Kidney (tissue), 14 donors: ENCODE data around the gene PUM1. TPM values are rescaled to one million over a fixed set of nuclear protein-coding genes. Genes with fewer than 3 reads are reported as not detected.
"Not testable (repeated sequence)": the region's sequence is repeated elsewhere in the genome, so short reads cannot be mapped to it uniquely, and the experiment has no call there.

ENCODE experiments used
- DNase-seq, 5 donors: peaks; one replicate each; pipeline ENCODE4 v3.0.0-alpha.2; 2013 to 2020
- FAIRE-seq: peaks from 2 replicates; lab custom pipeline; 2012; peaks lifted over from hg19 to GRCh38; lab: Jason Lieb, UNC
- H3K27ac ChIP-seq, 2 donors: one replicate each; pipeline ENCODE4 v1.7.0; 2013; ENCODE audit warnings: low read depth in 2 of 2, low read length in 2 of 2, inconsistent platforms in 1 of 2
- H3K27me3 ChIP-seq: one replicate; pipeline ENCODE4 v1.7.1; 2013; ENCODE audit warnings: low read length, inconsistent platforms; ENCODE audit not compliant: control insufficient read depth, insufficient read depth
- H3K36me3 ChIP-seq, 3 donors: one replicate each; pipeline versions ENCODE4 v1.7.0 to v1.7.1; 2013; ENCODE audit warnings: low read length in 3 of 3, control low read depth in 1 of 3, inconsistent platforms in 1 of 3; ENCODE audit not compliant: insufficient read depth in 3 of 3, control insufficient read depth in 2 of 3
- H3K4me1 ChIP-seq, 3 donors: one replicate each; pipeline versions ENCODE4 v1.7.0 to v1.7.1; 2013; ENCODE audit warnings: low read length in 3 of 3, inconsistent platforms in 1 of 3, low read depth in 1 of 3; ENCODE audit not compliant: control insufficient read depth in 2 of 3, insufficient read depth in 2 of 3
- H3K4me3 ChIP-seq, 3 donors: one replicate each; pipeline versions ENCODE4 v1.7.0 to v1.8.1; 2013; ENCODE audit warnings: low read length in 3 of 3, control low read depth in 1 of 3, inconsistent platforms in 1 of 3
- H3K9ac ChIP-seq, 3 donors: one replicate each; pipeline versions ENCODE4 v1.7.0 to v1.7.1; 2013; ENCODE audit warnings: low read length in 3 of 3, control low read depth in 1 of 3, inconsistent platforms in 1 of 3
- H3K9me3 ChIP-seq, 3 donors: one replicate each; pipeline versions ENCODE4 v1.7.0 to v1.7.1; 2013; ENCODE audit warnings: low read length in 3 of 3, control low read depth in 1 of 3, inconsistent platforms in 1 of 3; ENCODE audit not compliant: control insufficient read depth in 2 of 3, insufficient read depth in 1 of 3
- intact Hi-C: fragments of 100-400 bp; cut with DNase I; formaldehyde crosslinking; loops from one replicate; pipeline ENCODE4 v1.11.1; 2022
- polyA plus RNA-seq: library from polyadenylated mRNA; stranded (reverse); fragments of 350-450 nt; fragmentation: Illumina TruSeq; extraction: RNeasy Lipid Tissue Mini Kit (QIAGEN cat#74804); gene quantifications from one replicate; pipeline ENCODE4 v1.2.3, GENCODE V29; 2014; ENCODE audit warnings: low read depth, low replicate concordance; ENCODE audit not compliant: insufficient read depth
- total RNA-seq: library from RNA; stranded (reverse); fragmentation: NEBNext Ultra II Directional; extraction: Animal tissue kit (Norgen Biotek cat#: 25700); gene quantifications from one replicate; pipeline ENCODE4 v1.2.1, GENCODE V29; 2021
- TF ChIP-seq, protein P1 (sequence below): IDR thresholded peaks from 3 replicates; pipeline ENCODE4 v1.5.1; 2012; ENCODE audit warnings: mild to moderate bottlenecking, moderate library complexity, borderline replicate concordance; ENCODE audit not compliant: insufficient read depth; ENCODE audit errors: extremely low read depth
- donor health status: control.
- donor health status: control.
- donor health status: control.
- donor health status: control.
- donor health status: control.
- donor health status: DM: yes; HTN: yes; CAD: no.
- donor health status: Normal renal cell carcinoma (clear cell type).

PUM1 gene
- total and polyA plus RNA-seq, 2 donors from 2014 or later, result 19.1 to 150 TPM

DNA sequence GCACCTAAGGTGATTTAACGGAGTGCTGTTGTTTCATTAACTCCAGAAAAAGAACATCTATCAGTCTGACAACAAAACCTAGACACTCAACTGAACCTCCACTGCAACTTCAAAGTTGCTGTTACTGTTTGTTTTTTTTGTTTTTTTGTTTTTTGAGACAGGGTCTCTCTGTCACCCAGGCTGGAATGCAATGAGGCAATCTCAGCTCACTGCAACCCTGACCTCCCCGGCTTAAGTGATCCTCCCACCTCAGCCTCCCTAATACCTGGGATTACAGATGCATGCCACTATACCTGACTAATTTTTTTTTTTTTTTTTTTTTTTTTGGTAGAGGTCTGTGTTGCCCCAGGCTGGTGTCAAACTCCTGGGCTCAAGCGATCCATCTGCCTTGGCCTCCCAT, 90.3 kb downstream of the PUM1 start:
- no peak overlapping the region for H3K27ac ChIP-seq
- no peak for DNase-seq

DNA sequence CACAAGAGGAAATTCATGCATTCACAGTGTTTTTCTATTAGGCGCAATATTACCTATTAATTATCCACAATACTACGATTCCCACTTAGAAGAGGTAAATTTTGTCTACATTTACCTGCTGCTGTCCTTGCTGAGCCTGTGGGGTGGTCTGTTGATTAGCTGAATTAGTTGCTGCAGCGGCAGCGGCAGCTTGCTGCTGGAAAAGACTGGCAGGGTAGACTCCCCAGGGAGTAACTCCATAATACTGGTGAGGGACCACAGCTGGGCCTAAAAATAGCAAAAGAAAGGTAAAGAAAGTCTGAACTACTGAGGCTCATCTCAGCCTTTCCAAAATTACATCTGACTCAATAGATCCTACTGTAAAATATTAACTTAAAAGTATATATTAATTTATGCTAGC, 91.0 kb downstream of the PUM1 start:
- peaks cover 0 to 21% (median 11%) of the 10 kb centered on the region in 3 donors for H3K4me1 ChIP-seq
- peaks cover 0 to 7% (median 4%) of the 10 kb centered on the region in 3 donors for H3K36me3 ChIP-seq
- TF ChIP-seq, protein P1, sequence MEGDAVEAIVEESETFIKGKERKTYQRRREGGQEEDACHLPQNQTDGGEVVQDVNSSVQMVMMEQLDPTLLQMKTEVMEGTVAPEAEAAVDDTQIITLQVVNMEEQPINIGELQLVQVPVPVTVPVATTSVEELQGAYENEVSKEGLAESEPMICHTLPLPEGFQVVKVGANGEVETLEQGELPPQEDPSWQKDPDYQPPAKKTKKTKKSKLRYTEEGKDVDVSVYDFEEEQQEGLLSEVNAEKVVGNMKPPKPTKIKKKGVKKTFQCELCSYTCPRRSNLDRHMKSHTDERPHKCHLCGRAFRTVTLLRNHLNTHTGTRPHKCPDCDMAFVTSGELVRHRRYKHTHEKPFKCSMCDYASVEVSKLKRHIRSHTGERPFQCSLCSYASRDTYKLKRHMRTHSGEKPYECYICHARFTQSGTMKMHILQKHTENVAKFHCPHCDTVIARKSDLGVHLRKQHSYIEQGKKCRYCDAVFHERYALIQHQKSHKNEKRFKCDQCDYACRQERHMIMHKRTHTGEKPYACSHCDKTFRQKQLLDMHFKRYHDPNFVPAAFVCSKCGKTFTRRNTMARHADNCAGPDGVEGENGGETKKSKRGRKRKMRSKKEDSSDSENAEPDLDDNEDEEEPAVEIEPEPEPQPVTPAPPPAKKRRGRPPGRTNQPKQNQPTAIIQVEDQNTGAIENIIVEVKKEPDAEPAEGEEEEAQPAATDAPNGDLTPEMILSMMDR, result no peak
- DNase-seq (peak in 1 of 5 donors; percentile 21), FAIRE-seq (no peak)
- intact Hi-C loops, result no loop called here
- no peak overlapping the region for H3K9ac ChIP-seq
- no peaks in the 10 kb centered on the region for H3K27me3 ChIP-seq
- H3K4me3 ChIP-seq, result no peak overlapping the region
- H3K27ac ChIP-seq, result no peak overlapping the region
- no peaks in the 10 kb centered on the region for H3K9me3 ChIP-seq

More for the DNA sequence above, 90.3 kb downstream of the PUM1 start:
- Histone ChIP-seq H3K27me3 (no peaks in the 10 kb centered on the region), H3K9ac (no peak overlapping the region), H3K4me1 (peaks cover 0 to 21% (median 11%) of the 10 kb centered on the region in 3 donors), H3K4me3 (no peak overlapping the region), H3K36me3 (peaks cover 3 to 7% (median 4%) of the 10 kb centered on the region in 3 donors), H3K9me3 (no peaks in the 10 kb centered on the region)
- intact Hi-C loops, result no loop called here
- TF ChIP-seq, protein P1, result no peak
- no peak for FAIRE-seq

DNA sequence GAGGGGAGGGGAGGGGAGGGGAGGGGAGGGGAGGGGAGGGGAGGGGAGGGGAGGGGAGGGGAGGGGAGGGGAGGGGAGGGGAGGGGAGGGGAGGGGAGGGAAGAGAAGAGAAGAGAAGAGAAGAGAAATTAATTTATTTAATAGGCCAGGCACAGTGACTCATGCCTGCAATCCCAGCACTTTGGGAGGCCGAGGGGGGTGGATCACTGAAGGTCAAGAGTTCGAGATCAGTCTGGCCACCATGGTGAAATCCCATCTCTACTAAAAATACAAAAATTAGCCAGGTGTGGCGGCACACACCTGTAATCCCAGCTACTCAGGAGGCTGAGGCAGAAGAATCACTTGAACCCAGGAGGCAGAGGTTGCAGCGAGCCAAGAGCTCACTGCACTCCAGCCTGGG, 93.2 kb downstream of the PUM1 start:
- intact Hi-C loops, FAIRE-seq, DNase-seq, H3K9me3 ChIP-seq, H3K9ac ChIP-seq, H3K27ac ChIP-seq, H3K27me3 ChIP-seq, H3K4me3 ChIP-seq: not testable (repeated sequence)
- H3K4me1 ChIP-seq, result peaks cover 0 to 33% (median 20%) of the 10 kb centered on the region in 3 donors
- H3K36me3 ChIP-seq, result peaks cover 2 to 11% (median 10%) of the 10 kb centered on the region in 3 donors

DNA sequence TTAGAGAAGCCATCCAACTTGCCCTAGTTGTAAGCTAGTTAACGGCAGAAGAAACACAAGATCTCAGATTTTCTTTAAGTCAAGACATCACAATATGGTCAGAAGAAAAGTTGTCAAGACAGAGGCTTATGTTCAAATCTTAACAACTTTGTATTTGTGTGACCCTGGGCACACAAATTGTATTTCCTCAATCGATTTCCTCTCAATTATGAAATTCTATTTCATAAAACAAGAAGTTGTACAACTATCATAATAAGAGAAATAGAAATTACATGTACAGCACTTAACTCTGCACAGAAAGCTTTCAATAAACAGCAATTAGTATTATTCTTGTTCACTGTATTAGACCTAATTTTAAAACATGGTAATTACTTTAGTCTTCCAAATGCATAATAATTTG, 94.0 kb downstream of the PUM1 start:
- H3K9ac ChIP-seq, result no peak overlapping the region
- peaks cover 2 to 11% (median 10%) of the 10 kb centered on the region in 3 donors for H3K36me3 ChIP-seq
- H3K27ac ChIP-seq, result no peak overlapping the region
- FAIRE-seq (no peak), DNase-seq (no peak)
- TF ChIP-seq, protein P1, result no peak
- peaks cover 0 to 31% (median 17%) of the 10 kb centered on the region in 3 donors for H3K4me1 ChIP-seq
- H3K27me3 ChIP-seq, result no peaks in the 10 kb centered on the region
- no peak overlapping the region for H3K4me3 ChIP-seq
- H3K9me3 ChIP-seq, result no peaks in the 10 kb centered on the region
- intact Hi-C loops, result no loop called here
